Measurements from ENCODE around the gene FAM3A.

The FAM3A gene

DNA sequence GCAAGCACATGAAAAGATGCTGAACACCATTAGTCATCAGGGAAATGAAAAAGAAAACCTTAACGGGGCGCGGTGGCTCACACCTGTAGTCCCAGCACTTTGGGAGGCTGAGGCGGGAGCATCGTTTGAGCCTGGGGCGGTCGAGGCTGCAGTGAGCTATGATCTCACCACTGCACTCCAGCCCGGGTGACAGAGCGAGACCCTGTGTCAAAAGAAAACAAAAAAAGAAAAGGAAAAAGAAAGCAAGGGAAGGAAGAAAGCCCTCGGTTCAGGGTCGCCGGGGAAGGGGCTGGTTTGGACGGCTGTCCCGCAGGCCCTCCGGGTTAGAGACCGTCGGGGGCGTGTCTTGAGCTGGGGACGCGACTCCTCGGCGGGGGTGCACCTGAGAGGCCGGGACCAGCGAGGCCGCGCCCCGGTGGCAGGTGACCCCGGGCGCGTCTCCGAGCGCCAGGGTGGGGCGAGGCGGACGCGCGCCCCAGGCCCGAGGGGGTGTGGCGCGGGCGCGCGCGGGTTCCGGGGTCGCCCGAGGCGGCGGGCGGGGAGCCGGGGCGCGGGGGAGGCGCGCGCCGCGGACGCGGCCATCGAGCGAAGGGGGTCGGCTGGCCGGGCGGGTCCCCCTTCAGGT, 58.4 kb downstream of the FAM3A start:
- peak; percentile 57 for DNase-seq

All from activated effector memory CD4-positive, alpha-beta T cell treated with Interleukin-2 at 50 U/mL for 16 hours (primary cell).